ENCODE measurements around the gene TXNIP.

GRCh38 chr1:145942871-145943270, 53.5 kb downstream of the TXNIP start:
- TF ChIP-seq POLR2A (IDR thresholded peaks at IDR 0.05; ENCODE audit: low read depth, low read length) (no peak), TAF1 (IDR thresholded peaks at IDR 0.05; ENCODE audit: low read depth, low read length) (no peak)
